Subcutaneous adipose tissue (tissue), 4 donors: Measurements from ENCODE around the gene BOC. TPM values are rescaled to one million over a fixed set of nuclear protein-coding genes. Genes with fewer than 3 reads are reported as not detected.

ENCODE experiments used
- CTCF ChIP-seq: fragments of 450-650 bp; IDR thresholded peaks from one replicate; pipeline ENCODE4 v1.5.1; 2016; ENCODE audit warnings: low read depth, mild to moderate bottlenecking, control low read depth, antibody characterized with exemption, moderate library complexity
- total RNA-seq, 4 donors: library from RNA; depleted of rRNA; stranded (reverse); fragments of >200 nt; gene quantifications; one replicate each; pipeline ENCODE4 v1.1.0, GENCODE V29; 2016

Gene BOC
- total RNA-seq, 4 donors from 2014 or later = 15.1 to 46.5 (median 28.4) TPM

DNA sequence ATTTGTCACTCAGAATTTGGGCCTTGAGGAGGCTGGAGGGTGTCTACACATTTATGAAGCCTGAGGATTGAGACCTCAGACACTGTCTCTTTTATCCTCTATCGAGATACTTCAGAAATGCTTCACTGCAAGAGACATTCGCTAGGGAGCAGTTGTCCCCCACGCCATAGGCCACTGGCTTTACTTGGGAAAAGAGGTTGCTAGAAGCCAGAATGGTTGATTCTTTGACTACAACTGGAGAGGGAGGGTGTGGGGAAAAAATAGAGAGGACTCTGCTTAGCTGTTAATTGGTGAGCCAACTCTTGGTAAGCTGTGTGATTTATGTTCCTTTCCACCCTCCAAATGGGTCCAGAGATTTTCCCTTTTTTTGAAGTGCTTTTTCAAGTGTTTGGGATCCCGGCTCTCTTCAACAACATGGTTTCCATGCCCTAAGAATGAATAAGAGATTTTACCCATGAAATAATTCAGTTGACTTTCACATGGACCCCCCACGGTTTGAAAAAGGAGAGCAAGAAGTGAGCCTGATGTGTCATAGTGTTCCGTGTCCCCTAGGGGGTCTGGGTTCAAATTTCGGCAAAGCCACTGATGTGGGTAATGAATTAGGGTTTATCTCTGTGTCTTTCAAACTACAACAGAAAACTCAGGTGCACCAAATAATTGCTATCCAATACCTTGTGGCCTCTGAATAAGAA is 2.7 kb downstream of the BOC start:
- TF ChIP-seq CTCF = no peak

GRCh38 chr3:113214917-113215595 is 3.7 kb downstream of the BOC start:
- TF ChIP-seq CTCF = no peak

GRCh38 chr3:113216393-113216792 is 5.0 kb downstream of the BOC start:
- TF ChIP-seq CTCF = no peak

GRCh38 chr3:113218011-113218680 is 6.8 kb downstream of the BOC start:
- TF ChIP-seq CTCF = no peak

DNA sequence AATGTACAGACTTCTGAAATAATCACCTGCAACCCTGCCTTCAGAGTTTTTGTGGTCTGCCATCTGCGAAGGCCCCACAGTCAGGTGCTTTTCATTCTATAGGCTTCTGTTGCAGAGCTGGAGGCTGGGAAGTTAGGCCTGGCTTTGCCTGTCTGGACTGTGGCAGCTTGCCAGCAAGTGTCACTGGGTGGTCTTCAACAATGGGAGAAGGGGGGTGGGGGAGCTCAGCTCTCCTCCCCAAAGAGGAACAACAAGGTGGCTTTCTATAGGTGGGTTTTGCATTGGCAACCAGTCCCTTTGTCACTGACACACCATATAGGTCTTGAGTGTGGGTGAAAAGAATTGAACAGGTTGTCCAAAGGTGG is 7.3 kb downstream of the BOC start:
- TF ChIP-seq CTCF = no peak

DNA sequence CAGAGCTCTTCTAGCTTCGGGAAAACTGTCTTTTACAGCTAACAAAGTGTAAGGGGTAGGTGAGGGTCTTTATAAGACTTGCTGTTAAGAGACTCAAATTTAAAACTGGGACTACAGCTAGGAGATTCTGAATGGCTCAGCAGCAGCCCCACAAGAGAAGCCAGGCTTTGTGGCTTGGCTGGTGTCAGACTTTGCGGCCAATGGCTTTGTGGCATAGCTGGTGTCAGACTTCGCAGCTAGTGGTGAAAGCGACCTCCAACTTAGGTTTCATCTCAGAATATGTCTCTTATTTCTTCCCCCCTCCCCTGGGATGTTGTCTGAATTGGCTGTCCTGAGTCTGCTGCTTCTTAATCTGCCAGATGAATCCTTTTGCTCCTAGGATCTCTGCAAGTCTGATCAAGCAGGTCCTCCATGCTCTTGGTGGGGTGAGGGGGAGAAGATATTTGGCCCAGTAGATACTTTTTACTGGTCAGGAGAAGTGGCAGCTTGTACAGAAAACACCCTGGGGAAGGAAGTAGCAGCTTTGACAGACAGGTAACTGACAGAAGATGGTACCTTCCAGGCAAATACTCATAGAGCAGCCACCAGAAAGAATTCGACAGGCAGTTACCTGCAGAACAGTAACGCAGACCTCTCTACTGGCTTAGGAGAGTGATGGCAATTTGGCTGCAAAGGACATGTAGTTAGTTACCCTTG is 8.4 kb downstream of the BOC start:
- no peak for TF ChIP-seq CTCF

DNA sequence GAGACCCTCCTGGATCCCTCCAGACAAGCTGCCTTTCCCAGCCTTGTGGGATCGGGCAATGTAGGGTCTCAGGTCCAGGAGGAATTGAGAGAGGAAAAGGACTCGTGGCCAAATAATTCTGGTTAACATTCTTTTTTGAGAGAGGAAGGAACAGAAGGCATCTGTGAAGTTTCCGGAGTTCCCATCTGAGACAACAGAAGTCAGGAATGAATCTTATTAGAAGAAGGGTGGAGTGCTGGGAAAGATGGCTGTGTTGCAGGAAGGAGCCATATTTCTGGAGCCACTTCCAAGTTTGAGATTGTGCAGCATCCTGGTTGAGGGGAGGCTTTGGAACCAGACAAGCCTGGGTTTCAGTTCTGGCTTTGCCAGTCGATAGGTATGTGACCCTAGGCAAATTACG is 9.4 kb downstream of the BOC start:
- no peak for TF ChIP-seq CTCF
